GM19035 (cell line): ENCODE measurements around the gene SPRED3.
A peak's percentile ranks its signal among the peaks of the same experiment; 100 is the strongest.

ENCODE experiments used
- ATAC-seq: cut with Tn5 transposase; IDR thresholded peaks from one replicate; pipeline ENCODE4 v1.9.1; 2021; ENCODE audit not compliant: unreplicated experiment

SPRED3 gene

GRCh38 chr19:38417146-38417543 lies 28.6 kb downstream of the SPRED3 start:
- no peak for ATAC-seq

GRCh38 chr19:38417544-38418506 lies 29.3 kb downstream of the SPRED3 start:
- no peak for ATAC-seq

- no peak for ATAC-seq
These were observed 32.4 kb downstream of the SPRED3 start for GRCh38 chr19:38420935-38421334.

GRCh38 chr19:38421856-38422255 lies 33.4 kb downstream of the SPRED3 start:
- ATAC-seq = no peak

GRCh38 chr19:38422438-38422837 lies 33.9 kb downstream of the SPRED3 start:
- no peak for ATAC-seq

GRCh38 chr19:38424272-38424671 lies 35.8 kb downstream of the SPRED3 start:
- ATAC-seq = no peak

- ATAC-seq = no peak
These were observed 36.8 kb downstream of the SPRED3 start for GRCh38 chr19:38425222-38425809.

- no peak for ATAC-seq
These were observed 37.4 kb downstream of the SPRED3 start, which contains the start of gene RASGRP4 for GRCh38 chr19:38425810-38426466. Gene RASGRP4 (minus strand): TSS chr19:38426219. CDS start chr19:38426091, 128 bp downstream.

- ATAC-seq = peak; percentile 53
These were observed 38.7 kb downstream of the SPRED3 start for GRCh38 chr19:38427035-38427677.

GRCh38 chr19:38429055-38429810 lies 40.7 kb downstream of the SPRED3 start:
- ATAC-seq = no peak

GRCh38 chr19:38429811-38430156 lies 41.3 kb downstream of the SPRED3 start:
- no peak for ATAC-seq

GRCh38 chr19:38430931-38431330 lies 42.4 kb downstream of the SPRED3 start:
- ATAC-seq = no peak

GRCh38 chr19:38433268-38433733 lies 44.8 kb downstream of the SPRED3 start, which contains the start of gene RYR1:
Gene RYR1 (plus strand): TSS chr19:38433691. CDS start chr19:38433830, 139 bp downstream.
- ATAC-seq = no peak

GRCh38 chr19:38434549-38435051 lies 46.1 kb downstream of the SPRED3 start:
- no peak for ATAC-seq

GRCh38 chr19:38437295-38437694 lies 48.8 kb downstream of the SPRED3 start:
- no peak for ATAC-seq

GRCh38 chr19:38437917-38438316 lies 49.4 kb downstream of the SPRED3 start:
- no peak for ATAC-seq

GRCh38 chr19:38440592-38440991 lies 52.1 kb downstream of the SPRED3 start:
- ATAC-seq = no peak

- no peak for ATAC-seq
These were observed 53.3 kb downstream of the SPRED3 start for GRCh38 chr19:38441657-38442348.

GRCh38 chr19:38442736-38443135 lies 54.2 kb downstream of the SPRED3 start:
- ATAC-seq = no peak
